ENCODE results near the gene HMGCL.

DNA sequence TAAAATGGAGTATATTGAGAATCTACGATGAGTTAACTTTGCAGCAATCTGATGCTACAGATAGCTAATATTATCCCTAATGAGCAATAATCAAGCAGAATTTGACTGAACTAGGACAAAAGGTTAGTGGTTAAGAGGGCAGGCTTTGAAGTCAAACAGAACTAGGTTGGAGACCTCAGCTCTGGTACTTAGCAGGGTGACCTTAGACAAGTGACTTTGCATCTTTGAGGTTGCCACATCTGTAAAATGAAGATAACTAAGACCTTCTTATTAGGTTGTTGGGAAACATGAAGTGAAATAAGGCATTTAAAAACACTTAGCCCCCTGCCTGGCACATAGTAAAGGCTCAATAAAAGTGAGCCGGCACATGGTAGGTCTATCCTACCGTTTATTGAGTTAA is 47.2 kb upstream of the HMGCL start:
- TF ChIP-seq CEBPB (IDR thresholded peaks at IDR 0.05) (no peak), EGR1 (IDR thresholded peaks at IDR 0.05) (no peak), TCF12 (IDR thresholded peaks at IDR 0.05; ENCODE audit: low read depth) (no peak), FOXM1 (IDR thresholded peaks at IDR 0.05; ENCODE audit: borderline replicate concordance, low read depth) (no peak), EP300 (IDR thresholded peaks at IDR 0.05; ENCODE audit: borderline replicate concordance) (no peak), RAD21 (IDR thresholded peaks at IDR 0.05; ENCODE audit: low read depth) (no peak)
- TF ChIP-seq, protein P1, sequence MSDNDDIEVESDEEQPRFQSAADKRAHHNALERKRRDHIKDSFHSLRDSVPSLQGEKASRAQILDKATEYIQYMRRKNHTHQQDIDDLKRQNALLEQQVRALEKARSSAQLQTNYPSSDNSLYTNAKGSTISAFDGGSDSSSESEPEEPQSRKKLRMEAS (IDR thresholded peaks at IDR 0.05) = no peak
- TF ChIP-seq, protein P2, sequence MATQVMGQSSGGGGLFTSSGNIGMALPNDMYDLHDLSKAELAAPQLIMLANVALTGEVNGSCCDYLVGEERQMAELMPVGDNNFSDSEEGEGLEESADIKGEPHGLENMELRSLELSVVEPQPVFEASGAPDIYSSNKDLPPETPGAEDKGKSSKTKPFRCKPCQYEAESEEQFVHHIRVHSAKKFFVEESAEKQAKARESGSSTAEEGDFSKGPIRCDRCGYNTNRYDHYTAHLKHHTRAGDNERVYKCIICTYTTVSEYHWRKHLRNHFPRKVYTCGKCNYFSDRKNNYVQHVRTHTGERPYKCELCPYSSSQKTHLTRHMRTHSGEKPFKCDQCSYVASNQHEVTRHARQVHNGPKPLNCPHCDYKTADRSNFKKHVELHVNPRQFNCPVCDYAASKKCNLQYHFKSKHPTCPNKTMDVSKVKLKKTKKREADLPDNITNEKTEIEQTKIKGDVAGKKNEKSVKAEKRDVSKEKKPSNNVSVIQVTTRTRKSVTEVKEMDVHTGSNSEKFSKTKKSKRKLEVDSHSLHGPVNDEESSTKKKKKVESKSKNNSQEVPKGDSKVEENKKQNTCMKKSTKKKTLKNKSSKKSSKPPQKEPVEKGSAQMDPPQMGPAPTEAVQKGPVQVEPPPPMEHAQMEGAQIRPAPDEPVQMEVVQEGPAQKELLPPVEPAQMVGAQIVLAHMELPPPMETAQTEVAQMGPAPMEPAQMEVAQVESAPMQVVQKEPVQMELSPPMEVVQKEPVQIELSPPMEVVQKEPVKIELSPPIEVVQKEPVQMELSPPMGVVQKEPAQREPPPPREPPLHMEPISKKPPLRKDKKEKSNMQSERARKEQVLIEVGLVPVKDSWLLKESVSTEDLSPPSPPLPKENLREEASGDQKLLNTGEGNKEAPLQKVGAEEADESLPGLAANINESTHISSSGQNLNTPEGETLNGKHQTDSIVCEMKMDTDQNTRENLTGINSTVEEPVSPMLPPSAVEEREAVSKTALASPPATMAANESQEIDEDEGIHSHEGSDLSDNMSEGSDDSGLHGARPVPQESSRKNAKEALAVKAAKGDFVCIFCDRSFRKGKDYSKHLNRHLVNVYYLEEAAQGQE (IDR thresholded peaks at IDR 0.05; ENCODE audit: low read depth) = no peak
